Stimulated activated CD8-positive, alpha-beta memory T cell treated with anti-CD3 and anti-CD28 coated beads, Interleukin-15, amount 100 ng/mL, for 4 hours (primary cell): ENCODE results near the gene XPO6.

Source experiments
- DNase-seq, 2 donors: peaks; one replicate each; pipeline ENCODE4 v3.0.0-alpha.2; 2020; ENCODE audit warnings: low read depth in 2 of 2

XPO6 gene

GRCh38 chr16:28089992-28090365, 121.8 kb downstream of the XPO6 start:
- DNase-seq, result no peak

- DNase-seq, result no peak
Measured at GRCh38 chr16:28089205-28089991, 122.4 kb downstream of the XPO6 start.

- DNase-seq, result no peak
Measured at GRCh38 chr16:28087675-28088300, 124.0 kb downstream of the XPO6 start.

GRCh38 chr16:28087140-28087660, 124.6 kb downstream of the XPO6 start:
- no peak for DNase-seq

- no peak for DNase-seq
Measured at GRCh38 chr16:28086186-28087139, 125.3 kb downstream of the XPO6 start.

GRCh38 chr16:28085389-28086171, 126.2 kb downstream of the XPO6 start:
- no peak for DNase-seq

GRCh38 chr16:28084209-28084608, 127.6 kb downstream of the XPO6 start:
- no peak for DNase-seq

- DNase-seq, result no peak
Measured at GRCh38 chr16:28082624-28083023, 129.1 kb downstream of the XPO6 start.

GRCh38 chr16:28081391-28081968, 130.3 kb downstream of the XPO6 start:
- no peak for DNase-seq

- DNase-seq, result no peak
Measured at GRCh38 chr16:28078261-28078660, 133.5 kb downstream of the XPO6 start.

GRCh38 chr16:28073836-28074235, 137.9 kb downstream of the XPO6 start:
- DNase-seq, result no peak

GRCh38 chr16:28072087-28072486, 139.7 kb downstream of the XPO6 start:
- DNase-seq, result no peak

GRCh38 chr16:28069971-28070794, 141.6 kb downstream of the XPO6 start:
- DNase-seq, result no peak

- DNase-seq, result no peak
Measured at GRCh38 chr16:28068976-28069375, 142.8 kb downstream of the XPO6 start.

GRCh38 chr16:28067604-28068379, 144.0 kb downstream of the XPO6 start:
- DNase-seq, result no peak

- no peak for DNase-seq
Measured at GRCh38 chr16:28064706-28065249, 147.0 kb downstream of the XPO6 start.

GRCh38 chr16:28064150-28064549, 147.6 kb downstream of the XPO6 start:
- no peak for DNase-seq

GRCh38 chr16:28063591-28064061, 148.1 kb downstream of the XPO6 start, which contains the start of gene GSG1L:
TSS of gene GSG1L (minus strand) at chr16:28063714. CDS start at chr16:28063424, 290 bp downstream.
- DNase-seq, result no peak
